ENCODE results near the gene INAVA.

Gene INAVA

DNA sequence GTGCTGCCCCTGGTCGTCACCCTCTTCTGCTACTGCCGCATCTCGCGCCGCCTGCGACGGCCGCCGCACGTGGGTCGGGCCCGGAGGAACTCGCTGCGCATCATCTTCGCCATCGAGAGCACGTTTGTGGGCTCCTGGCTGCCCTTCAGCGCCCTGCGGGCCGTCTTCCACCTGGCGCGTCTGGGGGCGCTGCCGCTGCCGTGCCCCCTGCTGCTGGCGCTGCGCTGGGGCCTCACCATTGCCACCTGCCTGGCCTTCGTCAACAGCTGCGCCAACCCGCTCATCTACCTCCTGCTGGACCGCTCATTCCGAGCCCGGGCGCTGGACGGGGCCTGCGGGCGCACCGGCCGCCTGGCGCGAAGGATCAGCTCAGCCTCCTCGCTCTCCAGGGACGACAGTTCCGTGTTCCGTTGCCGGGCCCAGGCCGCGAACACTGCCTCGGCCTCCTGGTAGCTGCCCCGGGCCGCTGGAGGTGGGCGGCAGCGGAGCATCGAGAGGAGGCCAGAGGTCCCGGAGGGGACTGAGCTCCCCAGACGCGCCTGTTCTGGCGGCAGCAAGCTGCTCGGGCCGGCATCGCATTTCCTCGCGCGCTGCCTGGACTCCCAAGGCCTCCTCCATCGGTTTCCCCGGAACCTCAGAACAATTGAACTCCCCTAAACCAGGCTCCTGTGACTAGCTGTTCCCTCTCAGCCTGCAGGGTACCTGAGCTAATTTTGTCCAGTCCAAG is 20.9 kb upstream of the INAVA start:
- Histone ChIP-seq H3K4me3 (peak overlapping the region in 1 of 7 experiments; percentile 21), H3K27ac (no peak overlapping the region)

GRCh38 chr1:200874694-200875093 is 20.0 kb upstream of the INAVA start:
- H3K27ac ChIP-seq: no peak overlapping the region
- H3K4me3 ChIP-seq: no peak overlapping the region

DNA sequence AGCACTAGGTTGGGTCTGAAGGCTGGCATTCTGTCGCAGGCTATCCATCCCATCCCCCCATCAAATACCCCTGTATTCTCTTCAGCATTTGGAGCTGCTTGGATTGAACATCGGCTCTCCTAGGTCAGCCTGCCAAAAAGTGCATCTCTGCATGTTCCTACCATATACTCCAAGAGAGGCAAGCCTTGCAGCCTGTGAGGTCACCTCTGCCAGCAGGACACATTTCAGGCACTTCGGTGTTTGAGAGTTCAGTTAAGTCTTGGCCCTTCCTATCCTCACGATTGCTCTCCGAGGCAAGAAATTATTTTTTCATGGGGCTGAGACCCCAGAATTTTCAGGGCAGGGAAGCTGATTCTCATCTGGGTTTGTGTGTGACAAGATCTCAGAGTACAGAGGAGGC is 19.3 kb upstream of the INAVA start:
- Histone ChIP-seq H3K27ac (no peak overlapping the region), H3K4me3 (no peak overlapping the region)

DNA sequence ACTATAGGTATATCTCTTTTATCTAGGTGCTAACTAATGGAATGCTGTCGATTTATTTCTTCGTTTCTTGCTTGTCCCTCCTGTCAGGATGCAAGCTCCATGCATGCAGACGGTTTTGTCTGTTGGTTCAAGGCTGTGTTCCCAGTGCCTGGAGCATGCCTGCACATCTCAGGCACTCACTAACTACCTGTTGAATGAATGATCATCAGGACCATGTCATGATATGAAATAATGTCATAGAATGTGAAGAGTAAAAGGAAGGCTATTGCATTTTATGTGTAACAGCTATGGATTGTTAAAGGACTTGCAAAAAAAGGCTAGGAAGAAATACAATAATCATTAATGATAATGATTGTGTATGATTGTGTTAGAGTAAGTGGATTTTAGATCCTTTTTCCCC is 17.7 kb upstream of the INAVA start:
- Histone ChIP-seq H3K4me3 (no peak overlapping the region), H3K27ac (no peak overlapping the region)

DNA sequence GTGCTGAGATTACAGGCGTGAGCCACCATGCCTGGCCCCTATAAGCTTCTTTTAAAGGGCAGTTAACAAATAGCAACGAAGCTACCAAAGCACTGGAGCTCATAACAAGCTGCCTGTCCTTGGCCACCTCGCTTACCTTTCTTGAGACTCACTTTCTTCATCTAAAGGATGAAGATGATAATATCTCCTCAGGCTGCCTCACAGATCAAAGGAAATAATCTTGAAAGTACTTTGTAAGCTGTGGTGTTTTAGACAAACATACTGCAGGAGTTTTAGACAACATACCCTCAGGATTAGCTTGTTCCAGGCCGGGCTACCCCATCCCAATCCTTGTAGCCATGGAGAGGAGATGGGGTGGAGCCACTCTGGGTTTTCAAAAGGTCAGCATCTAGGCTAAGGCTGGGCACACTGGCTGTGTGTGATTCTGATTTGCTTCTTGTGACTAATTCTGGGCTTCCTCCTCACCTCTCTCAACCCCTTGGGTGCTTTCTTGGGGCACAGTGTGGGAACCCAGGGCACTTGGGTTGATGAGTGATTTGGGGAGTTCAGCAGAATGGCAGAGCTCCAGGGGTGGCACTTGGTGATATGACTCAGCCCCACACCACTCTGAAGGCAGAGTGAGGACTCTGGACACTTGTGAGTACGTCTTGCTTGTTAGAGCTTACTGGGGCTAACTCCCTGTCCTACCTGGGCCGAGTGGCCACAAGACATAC is 16.7 kb upstream of the INAVA start:
- Histone ChIP-seq H3K4me3 (no peak overlapping the region), H3K27ac (no peak overlapping the region)

GRCh38 chr1:200880212-200880611 is 14.5 kb upstream of the INAVA start:
- Histone ChIP-seq H3K27ac (no peak overlapping the region), H3K4me3 (no peak overlapping the region)

GRCh38 chr1:200883118-200883517 is 11.6 kb upstream of the INAVA start:
- H3K4me3 ChIP-seq: no peak overlapping the region
- H3K27ac ChIP-seq: no peak overlapping the region

DNA sequence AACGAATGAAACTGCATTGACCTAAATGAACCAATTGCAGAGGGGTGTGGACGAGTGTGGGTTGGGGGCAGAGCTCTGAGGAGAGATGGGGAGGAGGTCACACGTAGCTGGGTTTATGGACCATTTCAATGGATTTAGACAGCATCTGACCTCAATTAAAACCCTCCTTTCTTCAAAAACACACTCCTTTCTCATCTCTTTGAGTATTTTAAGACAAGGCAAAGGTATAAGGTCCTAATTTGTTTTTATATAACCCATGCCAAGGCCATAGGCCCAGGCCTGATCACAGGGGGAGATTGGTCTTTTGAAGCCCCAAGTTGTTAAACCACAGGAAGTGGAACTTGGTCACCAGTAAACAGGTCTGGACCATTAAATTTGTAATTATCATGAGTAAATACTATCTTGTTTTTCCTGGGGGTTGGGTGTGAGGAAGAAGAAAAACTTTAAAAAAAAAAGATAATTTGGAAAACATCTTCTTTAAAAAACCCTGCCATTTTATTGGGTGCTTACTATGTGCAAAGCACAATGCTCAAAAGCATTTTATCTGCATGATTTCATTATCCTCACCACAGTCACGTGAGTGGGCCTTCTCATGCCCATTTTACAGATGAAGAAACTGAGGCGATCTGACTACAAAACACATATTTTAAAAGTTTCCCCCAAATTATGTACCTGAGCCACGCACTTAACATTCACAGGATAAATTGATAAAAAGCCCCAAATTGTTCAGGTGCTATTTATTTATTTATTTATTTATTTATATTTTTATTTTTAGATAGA is 8.9 kb upstream of the INAVA start:
- Histone ChIP-seq H3K4me3 (no peak overlapping the region), H3K27ac (no peak overlapping the region)

DNA sequence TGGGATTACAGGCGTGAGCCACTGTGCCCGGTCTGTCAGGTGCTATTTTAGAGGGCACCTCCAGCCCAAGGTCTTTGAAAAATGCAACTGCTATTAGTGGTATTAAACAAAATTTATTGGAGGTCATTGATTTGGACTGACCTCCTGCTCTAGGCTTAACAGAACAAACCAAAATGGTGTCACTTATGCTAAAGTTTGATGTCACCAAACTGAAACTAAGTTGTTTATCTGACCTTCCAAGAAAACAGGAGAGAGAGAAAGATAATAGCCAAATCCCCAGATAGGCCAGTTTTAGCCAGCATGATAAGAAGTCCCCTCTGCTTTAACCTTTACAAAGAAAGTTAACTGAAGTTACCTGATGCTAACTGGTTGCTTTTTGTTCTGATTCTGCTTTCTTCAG is 8.1 kb upstream of the INAVA start:
- H3K27ac ChIP-seq: peak overlapping the region in 1 of 21 experiments; percentile 74

DNA sequence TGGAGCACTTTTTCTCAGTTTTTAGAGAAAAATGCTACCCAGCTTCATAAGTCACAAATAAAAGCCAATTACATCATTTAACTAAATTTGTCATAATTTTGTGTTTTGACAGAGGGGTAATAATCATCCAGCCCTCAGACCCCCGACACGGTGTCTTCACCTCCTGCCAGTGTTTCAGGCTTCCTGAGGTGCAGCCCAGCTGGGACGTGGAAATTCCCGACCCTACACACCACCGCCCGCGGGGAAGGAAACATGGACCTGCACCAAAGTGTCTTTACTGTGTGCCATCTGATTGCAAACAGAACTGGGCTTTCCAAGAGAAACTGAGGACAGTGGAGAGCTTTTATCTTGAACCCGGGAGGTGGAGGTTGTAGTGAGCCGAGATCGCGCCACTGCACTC is 7.7 kb upstream of the INAVA start:
- Histone ChIP-seq H3K4me3 (no peak overlapping the region), H3K27ac (peak overlapping the region in 1 of 21 experiments; percentile 74)

More for the DNA sequence above, 8.1 kb upstream of the INAVA start:
- H3K4me3 ChIP-seq: no peak overlapping the region

GRCh38 chr1:200887772-200888348 is 6.8 kb upstream of the INAVA start:
- Histone ChIP-seq H3K4me3 (peak overlapping the region in 1 of 7 experiments; percentile 12), H3K27ac (peak overlapping the region in 4 of 21 experiments; percentile 18 to 74 (median 54))

- Histone ChIP-seq H3K27ac (peak overlapping the region in 4 of 21 experiments; percentile 31 to 74 (median 54)), H3K4me3 (peak overlapping the region in 1 of 7 experiments; percentile 12)
Measured at GRCh38 chr1:200888349-200888838, 6.3 kb upstream of the INAVA start.

DNA sequence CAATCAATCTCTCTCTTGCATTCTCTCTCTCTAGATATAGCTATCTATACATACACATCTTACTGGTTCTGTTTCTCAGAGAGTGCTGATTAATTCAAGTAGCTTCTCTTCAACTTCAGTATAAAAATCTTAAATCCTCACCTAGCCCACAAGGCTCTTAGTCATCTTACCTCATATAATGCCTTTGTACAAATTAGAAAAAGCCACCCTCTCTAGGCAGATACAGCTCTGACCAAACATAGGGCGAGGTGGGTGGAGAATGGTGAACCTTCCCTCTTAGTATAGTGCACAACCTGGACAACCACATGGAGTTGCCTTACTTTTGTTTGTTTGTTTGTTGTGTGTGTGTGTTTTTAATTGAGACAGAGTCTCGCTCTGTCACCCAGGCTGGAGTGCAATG is 5.1 kb upstream of the INAVA start:
- Histone ChIP-seq H3K27ac (no peak overlapping the region), H3K4me3 (no peak overlapping the region)

DNA sequence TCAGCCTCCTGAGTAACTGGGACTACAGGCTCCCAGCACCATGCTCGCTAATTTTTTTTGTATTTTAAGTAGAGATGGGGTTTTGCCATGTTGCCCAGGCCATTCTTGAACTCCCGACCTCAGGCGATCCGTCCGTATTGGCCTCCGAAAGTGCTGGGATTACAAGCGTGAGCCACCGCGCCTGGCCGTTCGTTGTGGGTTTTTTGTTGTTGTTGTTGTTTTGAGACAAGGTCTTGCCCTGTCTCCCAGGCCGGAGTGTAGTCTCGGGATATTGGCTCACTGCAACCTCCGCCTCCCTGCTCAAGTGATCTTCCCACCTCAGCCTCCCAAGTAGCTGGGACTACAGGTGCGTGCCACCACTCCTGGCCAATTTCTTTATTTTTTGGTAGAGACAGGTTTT is 4.7 kb upstream of the INAVA start:
- no peak overlapping the region for H3K4me3 ChIP-seq

GRCh38 chr1:200890818-200891773 is 3.6 kb upstream of the INAVA start:
- H3K27ac ChIP-seq: peak overlapping the region in 20 of 21 experiments; percentile 0 to 77 (median 54)

More for the DNA sequence above, 4.7 kb upstream of the INAVA start:
- H3K27ac ChIP-seq: no peak overlapping the region

DNA sequence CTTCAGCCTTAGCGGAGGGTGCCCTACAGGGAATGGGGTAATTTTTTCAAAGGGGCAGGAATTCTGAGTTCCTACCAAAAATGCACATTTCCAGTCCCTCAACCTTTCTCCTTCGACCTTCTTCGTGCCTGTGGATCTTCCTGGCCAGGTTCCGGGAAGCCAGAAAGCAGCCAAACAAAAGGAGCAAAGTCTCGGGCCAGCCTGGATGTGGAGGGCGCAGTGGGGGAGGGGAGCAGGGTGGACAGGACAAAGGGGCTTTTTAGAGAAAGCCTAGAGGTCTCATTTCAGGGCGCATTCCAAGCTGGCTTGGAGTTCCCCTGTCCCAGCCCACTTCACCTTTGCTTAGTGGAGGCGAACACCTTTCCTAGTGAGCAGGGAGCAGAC is 2.9 kb upstream of the INAVA start:
- peak overlapping the region; percentile 32 to 55 (median 42) for H3K4me3 ChIP-seq
- H3K27ac ChIP-seq: peak overlapping the region in 7 of 21 experiments; percentile 17 to 77 (median 69)

More at GRCh38 chr1:200890818-200891773, 3.6 kb upstream of the INAVA start:
- peak overlapping the region; percentile 32 to 55 (median 42) for H3K4me3 ChIP-seq

- Histone ChIP-seq H3K27ac (no peak overlapping the region), H3K4me3 (no peak overlapping the region)
Measured at GRCh38 chr1:200892546-200892945, 2.2 kb upstream of the INAVA start.

GRCh38 chr1:200892958-200893357 is 1.7 kb upstream of the INAVA start:
- no peak overlapping the region for H3K27ac ChIP-seq
- no peak overlapping the region for H3K4me3 ChIP-seq

DNA sequence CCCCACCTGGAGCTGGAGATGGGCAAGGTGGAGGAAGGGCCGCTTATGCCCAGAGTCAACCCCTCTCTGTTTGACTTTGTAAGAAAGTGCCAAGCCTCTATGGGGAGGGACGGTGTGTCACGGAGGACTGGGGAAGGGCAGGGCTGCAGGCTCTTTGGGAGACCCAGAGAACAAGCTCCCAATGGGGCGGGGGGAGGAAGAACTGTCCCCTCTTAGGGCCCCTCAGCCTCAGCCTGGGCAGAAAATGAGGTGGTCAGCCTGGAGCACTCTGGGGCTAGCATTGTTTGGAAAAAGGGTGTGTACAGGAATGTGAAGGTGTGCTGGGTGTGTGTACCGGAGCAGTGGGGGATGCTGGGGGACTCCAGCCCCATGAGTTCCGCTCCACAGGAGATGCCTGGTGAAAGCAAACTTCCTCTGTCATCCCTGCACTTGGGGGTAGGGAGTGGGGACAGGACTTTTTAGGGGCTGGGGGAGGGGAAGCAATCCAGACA is 1.2 kb upstream of the INAVA start:
- Histone ChIP-seq H3K27ac (no peak overlapping the region), H3K4me3 (no peak overlapping the region)

All from skin epidermis (tissue), 12 donors.